Loucy (cell line): ENCODE results near the gene MT2A.
A peak's percentile ranks its signal among the peaks of the same experiment; 100 is the strongest.

Experiments used
- H2AFZ ChIP-seq: fragments of 200-600 bp; sonication (generic); 2 replicates; pipeline ENCODE4 v1.6.0; 2016; ENCODE audit warnings: antibody characterized with exemption, mild to moderate bottlenecking, low read length, moderate library complexity
- H3F3A ChIP-seq: fragments of 200-600 bp; 2 replicates; pipeline ENCODE4 v1.6.0; 2016; ENCODE audit warnings: antibody characterized with exemption, low read depth, mild to moderate bottlenecking
- H3K27me3 ChIP-seq: fragments of 200-600 bp; sonication (generic); 2 replicates; pipeline ENCODE4 v1.6.1; 2014; ENCODE audit warnings: low read length, mild to moderate bottlenecking; ENCODE audit not compliant: insufficient read depth, poor library complexity, severe bottlenecking
- H3K36me3 ChIP-seq: fragments of 200-600 bp; sonication (generic); 2 replicates; pipeline ENCODE4 v1.6.1; 2016; ENCODE audit warnings: low read length; ENCODE audit not compliant: insufficient read depth
- H3K4me1 ChIP-seq: fragments of 200-600 bp; sonication (generic); 2 replicates; pipeline ENCODE4 v1.5.1; 2014; ENCODE audit warnings: low read length, mild to moderate bottlenecking; ENCODE audit not compliant: insufficient read depth, poor library complexity, severe bottlenecking
- H3K4me2 ChIP-seq: fragments of 200-600 bp; sonication (generic); 2 replicates; pipeline ENCODE4 v1.6.0; 2014; ENCODE audit warnings: antibody characterized with exemption, low read length, low read depth, mild to moderate bottlenecking; ENCODE audit not compliant: poor library complexity, severe bottlenecking
- H3K4me3 ChIP-seq: fragments of 200-600 bp; sonication (generic); 2 replicates; pipeline ENCODE4 v1.5.1; 2014; ENCODE audit warnings: low read length, mild to moderate bottlenecking, mixed read lengths; ENCODE audit not compliant: poor library complexity, severe bottlenecking
- H3K79me2 ChIP-seq: fragments of 200-600 bp; sonication (generic); 2 replicates; pipeline ENCODE4 v1.6.1; 2014; ENCODE audit warnings: low read length; ENCODE audit not compliant: insufficient read depth
- H3K9ac ChIP-seq: fragments of 200-600 bp; sonication (generic); 2 replicates; pipeline ENCODE4 v1.6.0; 2014; ENCODE audit warnings: mild to moderate bottlenecking, low read depth, low read length, moderate library complexity; ENCODE audit not compliant: poor library complexity, severe bottlenecking
- H3K9me2 ChIP-seq: fragments of 200-600 bp; sonication (generic); replicated peaks from 2 replicates; pipeline ENCODE4 v1.6.1; 2016; ENCODE audit warnings: low read depth, low read length, mixed read lengths
- H3K9me3 ChIP-seq: fragments of 200-600 bp; sonication (generic); 2 replicates; pipeline ENCODE4 v1.6.1; 2014; ENCODE audit warnings: mild to moderate bottlenecking, antibody characterized with exemption, low read length, low read depth; ENCODE audit not compliant: insufficient read depth
- H4K20me1 ChIP-seq: fragments of 200-600 bp; sonication (generic); 2 replicates; pipeline ENCODE4 v1.6.0; 2014; ENCODE audit warnings: antibody characterized with exemption, low read length, mild to moderate bottlenecking; ENCODE audit not compliant: insufficient read depth, poor library complexity, severe bottlenecking
- EZH2phosphoT487 ChIP-seq: fragments of 200-600 bp; IDR thresholded peaks from 2 replicates; pipeline ENCODE4 v1.6.1; 2018; ENCODE audit warnings: antibody characterized with exemption, mild to moderate bottlenecking, moderate library complexity, borderline replicate concordance
- TF ChIP-seq, protein P1 (sequence below): fragments of 200-600 bp; sonication (generic); conservative IDR thresholded peaks from 2 replicates; pipeline ENCODE4 v1.5.1; 2014; ENCODE audit warnings: mild to moderate bottlenecking, antibody characterized with exemption, low read length

The MT2A gene

DNA sequence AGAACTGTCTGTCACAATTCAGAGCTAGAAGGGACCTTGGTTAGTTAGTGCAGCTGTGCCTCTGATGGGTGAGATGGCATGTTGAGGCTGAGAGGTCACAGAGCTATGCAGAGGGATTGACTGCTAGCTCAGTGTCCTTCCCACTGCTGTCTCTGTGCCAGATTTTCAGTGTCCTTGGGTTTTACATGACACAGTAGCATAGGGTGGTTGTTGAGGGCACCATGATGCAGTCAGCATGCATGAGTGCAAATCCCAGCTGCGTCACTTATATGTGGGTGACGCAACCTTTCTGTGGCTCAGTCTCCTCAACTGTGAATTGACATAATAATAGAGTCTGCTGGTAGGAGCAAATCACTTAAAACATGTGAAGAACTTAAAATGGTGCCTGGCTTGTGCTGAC, 32.8 kb downstream of the MT2A start:
- no peaks in the 10 kb centered on the region for H3K79me2 ChIP-seq
- no peak overlapping the region for H3K4me3 ChIP-seq
- TF ChIP-seq, protein P1, sequence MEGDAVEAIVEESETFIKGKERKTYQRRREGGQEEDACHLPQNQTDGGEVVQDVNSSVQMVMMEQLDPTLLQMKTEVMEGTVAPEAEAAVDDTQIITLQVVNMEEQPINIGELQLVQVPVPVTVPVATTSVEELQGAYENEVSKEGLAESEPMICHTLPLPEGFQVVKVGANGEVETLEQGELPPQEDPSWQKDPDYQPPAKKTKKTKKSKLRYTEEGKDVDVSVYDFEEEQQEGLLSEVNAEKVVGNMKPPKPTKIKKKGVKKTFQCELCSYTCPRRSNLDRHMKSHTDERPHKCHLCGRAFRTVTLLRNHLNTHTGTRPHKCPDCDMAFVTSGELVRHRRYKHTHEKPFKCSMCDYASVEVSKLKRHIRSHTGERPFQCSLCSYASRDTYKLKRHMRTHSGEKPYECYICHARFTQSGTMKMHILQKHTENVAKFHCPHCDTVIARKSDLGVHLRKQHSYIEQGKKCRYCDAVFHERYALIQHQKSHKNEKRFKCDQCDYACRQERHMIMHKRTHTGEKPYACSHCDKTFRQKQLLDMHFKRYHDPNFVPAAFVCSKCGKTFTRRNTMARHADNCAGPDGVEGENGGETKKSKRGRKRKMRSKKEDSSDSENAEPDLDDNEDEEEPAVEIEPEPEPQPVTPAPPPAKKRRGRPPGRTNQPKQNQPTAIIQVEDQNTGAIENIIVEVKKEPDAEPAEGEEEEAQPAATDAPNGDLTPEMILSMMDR: no peak
- TF ChIP-seq EZH2phosphoT487: no peak
- H3K9me3 ChIP-seq: no peaks in the 10 kb centered on the region
- no peaks in the 10 kb centered on the region for H3K4me1 ChIP-seq
- H3K9ac ChIP-seq: no peak overlapping the region
- no peaks in the 10 kb centered on the region for H3K36me3 ChIP-seq
- no peak overlapping the region for H3K4me2 ChIP-seq
- no peaks in the 10 kb centered on the region for H3K27me3 ChIP-seq
- H3K9me2 ChIP-seq: no peaks in the 10 kb centered on the region
- no peaks in the 10 kb centered on the region for H3F3A ChIP-seq
- no peak overlapping the region for H2AFZ ChIP-seq
- no peaks in the 10 kb centered on the region for H4K20me1 ChIP-seq

GRCh38 chr16:56643080-56643778, 34.8 kb downstream of the MT2A start:
- no peak for TF ChIP-seq EZH2phosphoT487
- TF ChIP-seq, protein P1: peak; percentile 12; the same call in 1 of the 2 replicates
- H3K4me1 ChIP-seq: no peaks in the 10 kb centered on the region
- no peaks in the 10 kb centered on the region for H3K9me2 ChIP-seq
- no peak overlapping the region for H3K4me2 ChIP-seq
- no peaks in the 10 kb centered on the region for H3F3A ChIP-seq
- no peaks in the 10 kb centered on the region for H3K27me3 ChIP-seq
- no peak overlapping the region for H3K4me3 ChIP-seq
- no peaks in the 10 kb centered on the region for H3K79me2 ChIP-seq
- H3K9ac ChIP-seq: no peak overlapping the region
- H4K20me1 ChIP-seq: no peaks in the 10 kb centered on the region
- no peaks in the 10 kb centered on the region for H3K9me3 ChIP-seq
- H3K36me3 ChIP-seq: no peaks in the 10 kb centered on the region
- no peak overlapping the region for H2AFZ ChIP-seq

GRCh38 chr16:56643833-56644232, 35.4 kb downstream of the MT2A start:
- Histone ChIP-seq H4K20me1 (no peaks in the 10 kb centered on the region), H2AFZ (no peak overlapping the region), H3K36me3 (no peaks in the 10 kb centered on the region), H3K27me3 (no peaks in the 10 kb centered on the region), H3K4me2 (no peak overlapping the region), H3K9ac (no peak overlapping the region), H3F3A (no peaks in the 10 kb centered on the region), H3K9me2 (no peaks in the 10 kb centered on the region), H3K4me3 (no peak overlapping the region), H3K79me2 (no peaks in the 10 kb centered on the region), H3K9me3 (no peaks in the 10 kb centered on the region), H3K4me1 (no peaks in the 10 kb centered on the region)
- TF ChIP-seq, protein P1: no peak
- TF ChIP-seq EZH2phosphoT487: no peak
